GM21619 (cell line): ENCODE results near the gene BID.

ENCODE experiments used
- ATAC-seq: cut with Tn5 transposase; IDR thresholded peaks from one replicate; pipeline ENCODE4 v1.9.1; 2021; ENCODE audit not compliant: unreplicated experiment

Gene BID

GRCh38 chr22:17803609-17804270 is 29.5 kb upstream of the BID start:
- no peak for ATAC-seq

GRCh38 chr22:17802822-17803221 is 28.6 kb upstream of the BID start:
- no peak for ATAC-seq

DNA sequence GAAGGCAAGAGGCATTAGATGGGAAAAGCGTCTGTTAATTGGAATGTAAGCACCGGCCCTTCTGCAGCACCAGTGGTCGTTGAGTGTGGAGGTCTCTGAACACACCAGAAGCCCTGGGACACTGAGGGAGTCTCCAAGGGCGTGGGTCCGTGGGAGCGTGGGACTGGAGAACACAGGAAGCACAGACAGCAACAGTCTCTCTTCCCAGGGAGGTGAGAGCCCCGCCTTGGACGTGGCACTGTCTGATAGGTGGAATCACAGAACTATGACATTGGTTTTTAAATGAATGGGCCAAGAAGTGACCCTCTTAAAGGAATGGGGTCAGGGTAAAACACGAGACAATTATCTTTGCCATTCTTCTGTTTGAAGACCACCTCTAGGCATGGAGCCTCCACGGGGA is 28.1 kb upstream of the BID start:
- no peak for ATAC-seq

- peak; percentile 37 for ATAC-seq
These were observed 23.7 kb upstream of the BID start for GRCh38 chr22:17797721-17798559.

- ATAC-seq = no peak
These were observed 22.4 kb upstream of the BID start for GRCh38 chr22:17796695-17797094.

DNA sequence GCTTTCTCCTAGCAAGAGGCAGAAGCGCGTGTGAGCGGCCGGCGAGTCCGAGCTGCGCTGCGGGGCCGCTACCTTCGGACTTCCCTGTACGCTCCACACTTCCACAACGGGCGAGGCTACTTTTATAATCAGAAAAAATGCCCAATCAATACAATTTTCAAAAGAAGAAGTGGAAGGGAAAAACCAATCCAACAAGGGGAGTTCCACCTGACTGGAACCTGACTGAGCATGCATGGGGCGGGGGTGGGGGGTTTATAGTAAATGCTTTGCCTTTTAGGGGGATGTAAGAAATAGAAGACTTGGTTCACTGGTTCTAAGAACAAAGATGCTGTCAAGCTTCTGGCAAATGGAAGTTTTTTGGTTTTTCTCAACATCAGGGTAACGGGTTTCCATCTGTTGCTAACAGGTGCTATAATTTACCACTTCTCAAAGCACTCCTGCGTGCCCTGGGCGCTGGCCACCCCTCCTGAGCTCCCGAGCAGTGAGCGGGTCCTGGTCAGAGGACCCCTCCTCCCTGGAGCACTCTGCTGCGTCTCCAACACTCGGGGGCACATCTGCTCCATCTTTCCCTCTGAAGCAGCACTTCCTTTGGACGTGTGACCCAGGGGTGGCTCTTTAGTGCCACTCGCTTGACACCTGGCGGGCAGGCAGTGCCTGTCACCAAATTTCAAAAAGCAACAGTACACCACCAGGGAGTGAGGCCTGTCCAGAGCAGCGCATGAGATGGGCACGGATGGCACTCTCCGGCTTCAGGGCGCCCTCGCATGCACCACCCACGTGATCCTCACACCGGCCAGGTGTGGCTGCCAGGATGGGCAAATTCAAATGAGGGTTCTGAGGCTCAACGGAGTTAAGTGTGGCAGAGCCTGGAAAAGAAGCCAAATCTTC is 21.6 kb upstream of the BID start:
- no peak for ATAC-seq

GRCh38 chr22:17794726-17795542 is 20.7 kb upstream of the BID start:
- ATAC-seq = no peak

DNA sequence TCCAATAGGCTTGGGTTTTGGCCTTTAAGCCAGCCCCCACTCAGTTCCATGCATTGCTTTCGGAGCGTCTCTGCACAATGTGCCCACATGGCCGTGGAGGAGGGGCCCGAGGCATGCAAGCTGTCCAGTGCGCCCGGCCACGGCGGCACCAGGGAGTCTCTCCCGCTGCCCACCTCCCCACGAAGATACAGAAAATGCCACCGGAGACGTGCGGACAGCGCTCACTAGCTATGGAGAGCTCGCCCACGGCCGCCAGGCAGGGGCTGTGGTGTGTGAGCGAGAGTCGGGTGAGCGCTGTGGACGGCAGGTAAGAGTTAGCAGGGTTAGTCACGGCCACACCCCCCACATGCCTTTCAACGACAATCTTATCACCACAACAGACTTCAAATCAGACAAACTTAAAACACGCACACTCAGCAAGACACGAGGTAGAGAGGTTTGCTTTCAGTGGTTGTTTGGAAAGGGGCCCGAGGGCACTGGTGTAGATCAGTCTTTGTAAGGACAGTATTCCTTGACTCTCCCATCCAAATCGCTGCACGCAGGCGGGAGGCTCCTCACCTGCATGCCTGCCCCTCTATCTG is 18.7 kb upstream of the BID start:
- no peak for ATAC-seq

- ATAC-seq = no peak
These were observed 18.0 kb upstream of the BID start for GRCh38 chr22:17792299-17792698.

DNA sequence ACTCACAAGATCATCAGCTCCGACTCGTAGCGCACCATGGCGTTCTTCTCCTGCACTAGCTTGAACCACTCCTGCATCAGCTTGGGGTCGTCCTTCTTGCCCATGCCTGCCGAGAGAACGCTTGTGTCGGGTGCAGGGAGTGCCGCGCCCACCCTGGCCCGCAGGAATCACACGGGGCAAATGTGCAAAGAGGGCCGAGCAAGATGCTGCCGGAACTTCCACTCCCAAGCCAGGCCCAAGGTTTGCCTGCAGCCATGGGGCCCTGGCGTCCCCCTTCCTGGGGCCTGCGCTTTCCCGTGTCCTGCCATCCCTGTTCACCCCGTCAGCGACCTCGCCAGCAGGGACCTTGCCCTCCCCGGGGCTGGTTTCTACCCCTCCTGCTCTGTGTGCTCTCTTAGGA is 16.9 kb upstream of the BID start:
- ATAC-seq = no peak

GRCh38 chr22:17789379-17790200 is 15.3 kb upstream of the BID start:
- no peak for ATAC-seq

GRCh38 chr22:17788528-17789378 is 14.5 kb upstream of the BID start:
- ATAC-seq = no peak

- no peak for ATAC-seq
These were observed 13.6 kb upstream of the BID start for GRCh38 chr22:17787716-17788330.

- no peak for ATAC-seq
These were observed 13.0 kb upstream of the BID start for GRCh38 chr22:17787241-17787640.

- ATAC-seq = no peak
These were observed 12.3 kb upstream of the BID start for GRCh38 chr22:17786435-17787161.

GRCh38 chr22:17785185-17786184 is 11.2 kb upstream of the BID start:
- ATAC-seq = no peak
